K562 (cell line): ENCODE results near the gene ABI3BP. TPM values are rescaled to one million over a fixed set of nuclear protein-coding genes. Genes with fewer than 3 reads are reported as not detected.

ENCODE experiments used
- BHLHE40 ChIP-seq: IDR thresholded peaks from 2 replicates; pipeline ENCODE4 v1.6.1; 2011; ENCODE audit warnings: low read length, improper control_type of control experiment
- CBX3 ChIP-seq, 2 experiments: IDR thresholded peaks; 1 replicate in 1 of 2; 2 replicates in 1 of 2; pipeline ENCODE4 v1.6.1; 2012; ENCODE audit warnings: inconsistent platforms in 2 of 2, low read length in 2 of 2, borderline replicate concordance in 1 of 2, control low read depth in 1 of 2
- CHD2 ChIP-seq: IDR thresholded peaks from 2 replicates; pipeline ENCODE4 v1.6.1; 2011; ENCODE audit warnings: low read depth, low read length
- E2F8 ChIP-seq: fragments of 450-650 bp; IDR thresholded peaks from 2 replicates; pipeline ENCODE4 v1.7.1; 2018; ENCODE audit warnings: mild to moderate bottlenecking, low read depth; ENCODE audit not compliant: partially characterized antibody
- FUS ChIP-seq: fragments of 200-400 bp; formaldehyde crosslinking; optimal IDR thresholded peaks from 2 replicates; pipeline ENCODE3; 2017; ENCODE audit warnings: low read depth, low read length
- HDAC1 ChIP-seq, 2 experiments: fragments of 450-650 bp; IDR thresholded peaks; 2 replicates each; pipeline ENCODE4 v1.6.1; 2016 to 2017; ENCODE audit warnings: inconsistent platforms in 1 of 2, mild to moderate bottlenecking in 1 of 2, moderate library complexity in 1 of 2
- KLF13 ChIP-seq: fragments of 450-650 bp; IDR thresholded peaks from 2 replicates; pipeline ENCODE4 v1.6.1; 2016; ENCODE audit warnings: missing genetic modification characterization, low read depth, mild to moderate bottlenecking, missing compliant biosample characterization, moderate library complexity, borderline replicate concordance
- LCOR ChIP-seq: sonication (generic); formaldehyde crosslinking; IDR thresholded peaks from 2 replicates; pipeline ENCODE4 v1.8.0; 2022; ENCODE audit warnings: mild to moderate bottlenecking, missing genetic modification reagents
- NCOA6 ChIP-seq: fragments of 450-650 bp; IDR thresholded peaks from 2 replicates; pipeline ENCODE4 v1.6.1; 2017; ENCODE audit warnings: mild to moderate bottlenecking
- NRF1 ChIP-seq, 2 experiments: fragments of 450-650 bp; IDR thresholded peaks in 1 of 2; conservative IDR thresholded peaks in 1 of 2; 2 replicates each; pipeline ENCODE4 v1.6.1; 2014; ENCODE audit warnings: mild to moderate bottlenecking in 2 of 2
- POLR2G ChIP-seq: fragments of 200-400 bp; formaldehyde crosslinking; IDR thresholded peaks from 2 replicates; pipeline ENCODE4 v1.6.1; 2017; ENCODE audit warnings: low read depth, mild to moderate bottlenecking, antibody characterized with exemption, low read length, moderate library complexity
- PYGO2 ChIP-seq: fragments of 450-650 bp; IDR thresholded peaks from 2 replicates; pipeline ENCODE4 v1.6.1; 2016; ENCODE audit warnings: mild to moderate bottlenecking, missing genetic modification characterization, moderate library complexity, missing compliant biosample characterization
- RB1 ChIP-seq: fragments of 450-650 bp; IDR thresholded peaks from 2 replicates; pipeline ENCODE4 v1.6.1; 2017; ENCODE audit warnings: low read depth, mild to moderate bottlenecking
- RBM17 ChIP-seq: fragments of 200-400 bp; formaldehyde crosslinking; IDR thresholded peaks from 2 replicates; pipeline ENCODE4 v1.6.1; 2017; ENCODE audit warnings: low read depth, mild to moderate bottlenecking, low read length, borderline replicate concordance
- ZBTB40 ChIP-seq, 2 experiments: fragments of 450-650 bp in 1 of 2; sonication (generic) in 1 of 2; formaldehyde crosslinking in 1 of 2; IDR thresholded peaks; 2 replicates each; pipeline versions ENCODE4 v1.7.1 to v1.9.0; 2016 to 2022; ENCODE audit warnings: inconsistent platforms in 1 of 2, mild to moderate bottlenecking in 1 of 2, missing genetic modification reagents in 1 of 2
- polyA plus RNA-seq, 8 experiments: library from polyadenylated mRNA; depleted of rRNA in 4 of 8; stranded (reverse) in 5 of 8; unstranded in 3 of 8; fragments of >200 nt; fragmentation: Nextera tagmentation in 2 of 8; fragmentation: Illumina TruSeq in 1 of 8; extraction: Ambion mirVana in 2 of 8; extraction: Trizol in 1 of 8; gene quantifications; 2 replicates each; pipeline versions ENCODE4 v1.2.1 to v1.2.3, GENCODE V29; 2011 to 2014; ENCODE audit warnings: inconsistent platforms in 1 of 8, missing spikeins in 1 of 8
- total RNA-seq, 7 experiments: library from RNA; depleted of rRNA in 6 of 7; stranded (reverse); fragments of >200 nt in 6 of 7; fragmentation: Illumina TruSeq in 2 of 7; extraction: Trizol in 2 of 7; gene quantifications; 2 replicates each; pipeline versions ENCODE4 v1.2.1 to v1.2.3, GENCODE V29; 2011 to 2021; ENCODE audit warnings: low replicate concordance in 1 of 7

Gene ABI3BP
- total and polyA plus RNA-seq, 9 of the 15 experiments (the other 6 are each of a cell fraction or from before 2014, with no cell fraction given), result 0.01 to 0.24 (median 0.06) TPM; not detected in 5

- TF ChIP-seq POLR2G (peak; percentile 95), CBX3 (IDR thresholded peaks at IDR 0.05; ENCODE audit: borderline replicate concordance in 1 of 2, low read length in 2 of 2) (no peak), BHLHE40 (peak; percentile 77; the same call in 1 of the 2 replicates), ZBTB40 (IDR thresholded peaks at IDR 0.05) (peak; percentile 89), ZBTB40 (CRISPR knock-in tag; IDR thresholded peaks at IDR 0.05) (no peak), NRF1 (conservative IDR thresholded peaks at IDR 0.05 in 1 of 2, IDR thresholded peaks at IDR 0.05 in 1 of 2) (peak; percentile 99), E2F8 (no peak), RBM17 (no peak), LCOR (CRISPR knock-in tag) (peak; percentile 99), FUS (no peak), KLF13 (tag) (0 out of 2 replicates have a peak, but pooled peaks have one; percentile 31), CHD2 (peak; percentile 75; the same call in 1 of the 2 replicates), HDAC1 (IDR thresholded peaks at IDR 0.05) (peak in 1 of 2 experiments; percentile 16; a peak in 1 of 4 replicates), NCOA6 (no peak), RB1 (0 out of 2 replicates have a peak, but pooled peaks have one; percentile 16), PYGO2 (tag) (no peak)
Measured at GRCh38 chr3:100708989-100709841, 284.0 kb downstream of the ABI3BP start, which contains the start of gene TFG (continued).
